A673 (cell line): ENCODE results near the gene C1orf74.

Source experiments
- CTCF ChIP-seq: fragments of 300-800, 200-600 bp; sonication (generic); conservative IDR thresholded peaks from 2 replicates; pipeline ENCODE4 v1.5.1; 2017; ENCODE audit warnings: low read depth, mild to moderate bottlenecking, antibody characterized with exemption, low read length, moderate library complexity, mixed read lengths
- EZH2 ChIP-seq: fragments of 200-600 bp; sonication (generic); IDR thresholded peaks from 2 replicates; pipeline ENCODE4 v1.6.1; 2017; ENCODE audit warnings: borderline replicate concordance, low read depth, mild to moderate bottlenecking, mixed read lengths, antibody characterized with exemption, low read length; ENCODE audit not compliant: poor library complexity, severe bottlenecking

DNA sequence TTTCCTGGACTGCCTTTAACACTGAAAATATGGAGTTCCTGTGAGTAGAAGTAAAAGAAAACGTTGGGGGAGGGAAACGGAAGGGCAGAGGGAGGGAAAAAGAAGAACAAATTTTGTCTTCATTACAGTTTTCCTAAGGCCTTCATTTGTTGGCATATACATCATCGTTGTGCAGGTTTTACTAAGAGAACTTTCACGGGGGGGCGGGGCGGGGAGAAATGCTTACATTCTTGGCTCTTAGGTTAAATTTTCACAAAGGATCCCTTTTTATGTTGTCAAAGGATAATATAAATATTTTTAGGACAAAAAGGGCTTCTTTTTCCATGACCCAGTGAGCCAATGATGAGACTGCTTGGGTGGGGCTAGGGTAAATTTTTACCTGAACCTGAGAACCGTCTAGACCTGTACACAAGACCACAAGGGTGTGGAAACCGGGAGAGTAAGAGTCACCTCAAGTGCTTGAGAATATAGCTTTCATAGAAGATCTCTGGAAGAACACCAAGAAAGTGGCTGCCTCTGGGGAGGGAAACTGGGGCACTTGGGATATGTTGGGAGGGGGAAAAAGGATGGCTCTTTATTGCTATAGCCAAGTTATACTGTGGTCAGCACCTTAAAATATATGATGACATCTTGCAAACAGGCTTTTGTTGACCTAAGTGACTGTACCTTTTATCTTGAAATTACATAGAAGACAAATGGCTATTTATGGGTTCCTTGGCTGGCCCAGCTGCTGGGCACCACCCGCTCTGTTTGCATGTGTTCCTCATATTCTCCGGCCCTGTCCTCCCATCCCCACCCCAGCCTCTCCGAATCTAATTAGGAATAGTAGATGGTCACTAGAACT lies 41.5 kb upstream of the C1orf74 start:
- TF ChIP-seq EZH2 = no peak
- no peak for TF ChIP-seq CTCF
